NCI-H1048 (cell line): Measurements from ENCODE around the gene MEMO1.

Experiments used
- DNase-seq: peaks from one replicate; lab custom pipeline; 2025; lab: John Stamatoyannopoulos, UW

Gene MEMO1

GRCh38 chr2:31823558-31823957, 187.2 kb downstream of the MEMO1 start:
- no peak for DNase-seq

- DNase-seq: no peak
These were observed 188.2 kb downstream of the MEMO1 start for GRCh38 chr2:31822587-31822986.
